8988T (cell line): Measurements from ENCODE around the gene TSPAN9.

Source experiments
- DNase-seq: peaks from one replicate; pipeline ENCODE4 v3.0.0; 2011

Gene TSPAN9

DNA sequence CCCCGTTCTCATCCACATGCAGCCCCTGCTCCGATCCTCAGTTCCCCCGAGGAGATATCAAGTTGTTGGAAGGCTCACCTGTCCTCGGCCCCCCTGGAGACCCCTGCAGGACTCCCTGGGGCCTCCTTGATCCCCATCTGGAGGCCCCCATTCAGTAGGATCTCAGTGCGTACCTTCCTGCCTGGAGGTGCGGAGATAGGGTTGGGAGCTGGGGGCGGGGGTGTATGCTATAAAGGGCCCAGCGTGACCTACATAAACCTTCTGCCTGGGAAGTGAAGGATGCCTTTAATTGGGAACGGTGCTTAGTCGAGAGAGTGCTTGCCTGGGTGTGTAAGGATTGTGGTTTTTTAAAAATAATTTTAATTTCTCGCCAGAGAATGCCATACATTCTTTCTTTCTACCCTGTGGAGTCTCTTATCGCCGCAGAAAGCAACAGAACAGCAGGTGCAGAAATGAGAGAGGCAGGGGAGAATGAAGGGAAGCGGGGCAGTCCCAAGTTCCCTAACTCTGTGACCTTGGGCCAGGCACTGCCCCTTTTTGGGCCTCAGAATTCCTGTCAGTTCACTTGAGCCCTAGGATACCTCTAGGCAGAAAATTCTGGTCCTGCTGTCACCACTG is 153.7 kb downstream of the TSPAN9 start:
- no peak for DNase-seq

- DNase-seq, result no peak
Measured at GRCh38 chr12:3231399-3231876, 154.3 kb downstream of the TSPAN9 start.

DNA sequence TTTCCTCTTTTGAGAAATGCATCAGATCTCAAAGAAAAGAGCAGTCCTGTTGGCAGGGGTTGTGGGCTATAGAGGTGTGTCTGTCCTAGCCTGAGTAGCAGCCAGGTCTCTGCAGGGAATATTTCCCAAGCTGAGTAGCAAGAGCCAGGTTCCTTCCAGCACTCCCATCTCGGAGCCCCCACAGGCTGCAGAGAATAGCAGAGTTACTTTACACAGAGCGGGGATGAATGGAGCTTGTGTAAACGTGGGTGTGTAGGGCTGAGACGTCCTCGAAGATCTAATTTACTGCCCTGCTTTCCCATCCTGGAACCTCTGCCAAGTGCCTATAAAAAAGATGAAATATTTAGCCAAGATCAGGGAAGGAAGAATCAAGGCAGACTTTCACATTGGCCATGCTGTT is 156.6 kb downstream of the TSPAN9 start:
- no peak for DNase-seq

DNA sequence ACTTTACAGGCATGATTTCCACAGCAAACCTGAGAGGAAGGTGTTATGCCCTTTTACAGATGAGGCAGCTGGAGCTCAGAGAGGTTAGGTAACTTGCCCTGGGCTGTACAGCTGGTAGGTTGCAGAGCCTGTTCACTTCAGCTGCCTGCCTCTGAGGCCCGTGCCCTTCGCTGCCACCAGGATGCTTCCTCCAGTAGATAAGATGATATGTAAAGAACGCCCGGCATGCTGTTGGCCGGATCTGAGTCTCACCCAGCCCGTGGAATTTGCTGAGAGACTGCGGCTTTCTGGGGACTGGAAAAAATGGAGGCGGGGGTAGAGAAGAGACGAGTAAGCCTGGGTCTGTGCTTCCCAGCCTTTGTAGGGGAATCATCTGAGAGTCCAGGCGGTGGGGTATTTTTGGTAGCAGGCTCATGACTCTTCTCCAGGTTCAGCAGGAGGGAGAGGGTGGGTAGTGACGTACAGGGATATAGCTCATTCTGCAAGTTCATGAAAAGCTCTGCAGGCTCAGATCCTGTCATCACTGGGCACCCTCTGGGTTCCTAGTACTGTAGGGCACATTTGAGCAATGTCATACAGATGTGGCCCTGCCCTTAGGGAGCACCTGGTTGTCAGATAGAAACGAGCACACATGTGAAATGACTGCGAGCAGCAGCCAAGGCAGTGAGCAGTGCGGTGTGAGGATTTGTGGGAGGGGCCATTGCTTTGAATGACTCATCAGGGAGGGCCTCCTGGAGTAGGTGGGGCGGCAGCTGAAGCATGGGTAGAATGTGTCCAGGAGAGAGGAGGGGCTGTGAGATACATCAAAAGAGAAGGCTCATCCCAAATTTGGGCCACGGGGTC is 159.4 kb downstream of the TSPAN9 start:
- DNase-seq, result peak; percentile 65

GRCh38 chr12:3238196-3238595 is 161.0 kb downstream of the TSPAN9 start:
- no peak for DNase-seq

GRCh38 chr12:3241621-3242020 is 164.4 kb downstream of the TSPAN9 start:
- no peak for DNase-seq

GRCh38 chr12:3242199-3242863 is 165.2 kb downstream of the TSPAN9 start:
- no peak for DNase-seq

DNA sequence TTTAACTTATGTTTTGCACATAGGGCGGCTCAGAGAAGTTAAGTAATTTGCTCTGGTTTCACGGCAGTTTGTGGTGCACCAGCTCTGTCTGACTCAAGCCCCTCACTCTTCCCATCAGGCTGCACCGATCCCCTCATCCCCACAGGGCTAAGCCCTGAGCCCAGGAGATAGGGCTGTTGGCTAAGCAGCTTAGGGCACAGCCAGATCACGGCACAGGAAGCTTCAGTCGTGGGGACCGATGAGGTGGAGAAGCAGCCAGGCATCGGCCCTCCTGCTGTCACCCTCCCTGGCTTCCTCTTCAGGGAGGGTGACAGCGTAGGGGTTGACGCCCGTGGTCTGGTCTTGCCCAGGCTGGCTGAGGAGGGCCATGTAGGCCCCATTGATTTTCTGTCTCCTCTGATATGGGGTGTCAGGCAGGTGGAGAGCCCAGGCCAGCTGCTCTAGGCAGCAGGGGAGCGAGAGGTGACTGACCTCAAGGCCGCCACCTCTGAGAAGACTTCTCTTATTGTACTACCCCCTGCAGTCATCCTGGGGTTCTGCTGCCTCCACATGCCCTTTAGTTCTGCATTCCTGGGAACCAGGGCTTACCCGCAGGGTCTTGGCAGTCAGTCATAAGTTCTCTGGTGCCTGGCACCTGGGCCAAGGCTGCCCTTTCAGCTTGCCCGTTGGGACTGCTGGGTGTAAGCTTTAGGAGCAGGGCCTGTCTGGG is 166.4 kb downstream of the TSPAN9 start:
- no peak for DNase-seq

DNA sequence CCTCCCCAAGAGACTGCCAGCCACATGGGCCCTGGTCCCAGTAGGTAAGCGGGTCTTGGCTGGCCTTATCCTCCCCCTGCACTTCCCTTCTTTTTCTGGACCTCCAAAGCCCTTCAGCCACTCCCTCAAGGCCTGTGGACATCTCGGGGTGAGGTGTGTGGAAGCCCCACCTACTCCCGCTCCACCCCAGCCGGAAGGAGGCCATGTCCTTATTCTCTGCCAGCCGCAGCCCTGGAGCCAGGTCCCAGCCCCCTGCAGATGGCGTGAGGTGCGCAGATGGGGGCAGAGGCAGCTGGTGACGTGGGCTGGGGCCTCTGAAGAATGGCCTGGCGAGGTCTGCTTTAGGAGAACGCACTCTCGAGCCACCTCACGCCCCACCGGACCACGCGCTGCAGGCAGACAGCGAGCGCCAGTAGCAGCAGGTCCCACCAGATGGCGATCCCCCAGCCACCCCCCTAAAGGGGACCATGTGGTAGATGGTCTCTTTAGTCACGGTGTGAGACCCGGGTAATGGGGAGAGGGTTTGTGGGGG is 167.1 kb downstream of the TSPAN9 start:
- no peak for DNase-seq

- DNase-seq, result no peak
Measured at GRCh38 chr12:3246253-3246652, 169.1 kb downstream of the TSPAN9 start.

DNA sequence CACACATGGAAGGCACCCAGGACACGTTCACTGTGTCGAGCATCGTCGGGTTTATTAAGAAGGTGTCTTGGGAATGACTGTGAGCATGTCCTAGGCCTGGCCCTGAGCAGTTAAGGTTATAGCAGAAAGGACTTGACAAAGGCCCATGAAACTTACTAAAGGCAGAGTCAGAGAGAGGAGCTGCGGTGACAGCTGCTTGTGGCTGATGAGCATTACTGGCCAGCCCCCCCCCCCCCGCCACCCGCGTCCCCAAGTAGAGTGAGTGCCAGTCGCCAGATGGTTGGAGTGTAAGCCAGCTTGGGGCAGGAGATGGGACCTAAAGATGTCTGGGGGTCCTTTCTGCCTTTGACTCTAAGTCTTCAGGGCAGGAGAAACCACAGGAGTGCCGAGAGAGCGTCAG is 169.9 kb downstream of the TSPAN9 start:
- DNase-seq, result no peak

GRCh38 chr12:3247629-3248161 is 170.5 kb downstream of the TSPAN9 start:
- DNase-seq, result no peak

DNA sequence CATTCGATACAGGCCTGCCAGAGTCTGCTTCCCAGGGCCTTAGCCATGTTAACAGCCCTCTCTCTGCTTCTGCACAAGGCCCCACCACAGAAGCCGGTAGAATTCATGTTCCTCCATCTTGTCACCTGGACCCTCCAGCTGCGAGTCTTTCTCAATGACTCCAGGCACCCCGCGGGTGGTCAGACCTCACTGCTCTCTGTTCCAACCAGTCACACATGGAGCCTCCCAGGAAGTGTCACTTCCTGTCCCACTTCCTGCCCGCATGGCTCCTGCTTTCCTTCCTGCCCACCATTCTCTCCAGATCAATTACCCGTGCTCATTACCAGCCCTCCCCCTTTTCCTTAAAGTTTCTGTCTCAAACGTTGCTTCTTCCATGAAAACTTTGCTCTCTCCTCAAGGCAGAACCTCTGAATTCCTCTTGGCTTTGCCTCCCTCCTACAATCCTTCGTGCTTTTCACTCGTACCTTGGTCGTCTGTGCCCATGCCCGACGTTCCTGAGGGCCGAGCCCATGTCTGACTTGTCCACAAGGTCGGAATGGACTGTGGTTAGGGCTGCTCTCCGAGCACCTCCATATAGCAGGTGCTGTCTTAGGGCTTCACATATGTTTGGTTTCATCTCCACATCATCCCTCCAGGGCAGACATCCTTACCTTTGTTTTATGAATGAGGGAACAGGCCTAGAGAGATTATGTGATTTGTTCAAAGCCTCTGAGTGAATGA is 172.1 kb downstream of the TSPAN9 start:
- no peak for DNase-seq

DNA sequence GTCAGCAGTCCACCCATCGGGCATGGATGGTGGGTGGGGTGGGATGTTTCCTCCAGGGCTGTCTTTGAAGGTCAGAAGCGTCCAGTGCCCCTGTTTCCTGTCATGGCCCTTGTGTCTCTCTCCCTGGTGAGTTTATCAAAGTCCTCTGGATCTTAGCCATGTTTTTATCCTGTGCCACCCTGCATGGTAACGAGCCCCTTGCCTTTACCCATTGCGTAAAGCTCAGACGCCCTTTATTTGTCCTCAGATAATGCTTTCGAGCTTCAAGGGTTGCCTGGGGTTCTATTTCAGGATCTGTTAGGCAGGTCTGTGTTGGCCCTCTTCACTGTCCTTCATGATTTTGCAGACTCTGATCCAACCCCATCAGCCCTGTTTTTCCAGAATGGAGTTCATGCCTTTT is 172.9 kb downstream of the TSPAN9 start:
- DNase-seq, result no peak

GRCh38 chr12:3250576-3250975 is 173.4 kb downstream of the TSPAN9 start:
- no peak for DNase-seq

- DNase-seq, result no peak
Measured at GRCh38 chr12:3251067-3251466, 173.9 kb downstream of the TSPAN9 start.

GRCh38 chr12:3251691-3252090 is 174.5 kb downstream of the TSPAN9 start:
- DNase-seq, result no peak

DNA sequence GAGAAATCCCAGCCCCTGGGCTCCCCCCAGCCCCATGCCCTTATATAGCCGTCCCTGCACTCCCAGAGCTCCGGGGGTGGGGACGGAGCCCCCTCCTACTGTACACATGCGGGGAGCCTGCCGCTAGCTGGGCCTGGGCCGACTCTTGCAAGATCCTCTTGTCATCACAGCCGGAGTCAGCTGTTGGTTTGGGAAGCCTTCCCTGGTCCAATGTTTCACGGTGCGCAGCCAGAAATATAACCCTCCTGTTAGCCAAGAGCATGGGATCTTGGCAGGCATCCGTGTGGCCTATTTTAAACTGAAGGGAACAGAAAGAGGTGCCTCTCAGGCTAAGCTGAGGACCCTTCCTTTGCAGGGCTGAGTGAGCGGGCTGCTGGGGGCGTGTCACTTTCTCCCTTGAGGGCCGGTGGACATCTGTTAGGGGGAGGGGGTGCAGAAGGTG is 175.3 kb downstream of the TSPAN9 start:
- no peak for DNase-seq

DNA sequence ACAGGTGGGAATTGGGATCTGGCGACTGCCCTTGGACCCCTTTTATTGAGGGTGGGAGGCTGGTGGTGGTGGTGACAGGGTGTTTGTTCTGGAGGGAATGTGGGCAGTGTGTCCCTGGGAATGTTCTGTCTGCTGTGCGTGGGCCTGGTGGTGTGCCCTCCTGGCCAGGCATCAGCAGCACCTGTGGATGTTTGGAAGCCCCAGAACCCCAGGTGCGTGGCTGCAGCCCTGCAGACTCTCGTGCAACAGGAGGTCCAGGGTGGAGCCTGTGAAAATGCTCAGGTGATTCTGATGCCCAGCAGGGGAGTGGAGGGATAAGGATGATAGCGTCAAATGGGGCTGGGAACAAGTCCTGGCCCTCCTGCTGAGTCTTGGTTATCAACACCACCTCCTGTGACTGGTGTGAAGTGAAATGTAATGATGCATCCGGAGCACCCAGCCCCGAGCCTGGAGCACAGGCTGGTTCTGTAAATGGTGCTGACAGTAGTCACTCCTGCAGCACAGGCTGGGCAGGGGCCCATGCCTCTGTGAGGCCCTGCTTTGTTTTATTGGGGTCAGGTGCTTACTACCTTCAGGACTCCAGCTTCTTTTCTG is 176.6 kb downstream of the TSPAN9 start:
- DNase-seq, result no peak

GRCh38 chr12:3255057-3255456 is 177.9 kb downstream of the TSPAN9 start:
- no peak for DNase-seq

- DNase-seq, result no peak
Measured at GRCh38 chr12:3256103-3256631, 179.0 kb downstream of the TSPAN9 start.
